OCI-LY1 (cell line): ENCODE measurements around the gene HTR2B.

ENCODE experiments used
- CTCF ChIP-seq: fragments of 200-600 bp; sonication (generic), shearing (Covaris generic); IDR thresholded peaks from 2 replicates; pipeline ENCODE4 v1.5.1; 2017; ENCODE audit warnings: mild to moderate bottlenecking, antibody characterized with exemption, low read length, moderate library complexity, mixed read lengths
- EZH2 ChIP-seq: fragments of 200-600 bp; sonication (generic), shearing (Covaris generic); IDR thresholded peaks from 2 replicates; pipeline ENCODE4 v1.8.0; 2017; ENCODE audit warnings: borderline replicate concordance, mixed run types, mild to moderate bottlenecking, antibody characterized with exemption, low read length, moderate library complexity, mixed read lengths

- TF ChIP-seq CTCF (no peak), EZH2 (no peak)
Observed at GRCh38 chr2:231118614-231118942, 6.3 kb downstream of the HTR2B start.
